Suprapubic skin (tissue), 2 donors: ENCODE measurements around the gene OR52B6.

ENCODE experiments used
- EP300 ChIP-seq: sonication (generic); formaldehyde crosslinking; IDR thresholded peaks from one replicate; pipeline ENCODE4 v1.6.1; 2017; ENCODE audit warnings: antibody characterized with exemption
- POLR2A ChIP-seq, 2 donors: fragments of 450-650 bp; IDR thresholded peaks; one replicate each; pipeline ENCODE4 v1.6.1; 2017; ENCODE audit warnings: antibody characterized with exemption in 2 of 2, mild to moderate bottlenecking in 2 of 2, moderate library complexity in 2 of 2

GRCh38 chr11:5580577-5580976, at the start of gene OR52B6:
- no peak for TF ChIP-seq EP300
- TF ChIP-seq POLR2A (IDR thresholded peaks at IDR 0.05): no peak
